Tibial nerve (tissue), 4 donors: ENCODE measurements around the gene RBMS3.

Source experiments
- EP300 ChIP-seq, 2 donors: sonication (generic); formaldehyde crosslinking; IDR thresholded peaks; one replicate each; pipeline ENCODE4 v1.6.1; 2017; ENCODE audit warnings: antibody characterized with exemption in 2 of 2, mild to moderate bottlenecking in 1 of 2
- POLR2A ChIP-seq, 2 donors: fragments of 450-650 bp; IDR thresholded peaks; one replicate each; pipeline ENCODE4 v1.6.1; 2017; ENCODE audit warnings: antibody characterized with exemption in 2 of 2, mild to moderate bottlenecking in 2 of 2, moderate library complexity in 2 of 2
- TF ChIP-seq, protein P1 (sequence below), 5 experiments: fragments of 200-600 bp in 3 of 5; fragments of 450-650 bp in 2 of 5; sonication (generic) in 3 of 5; IDR thresholded peaks; one replicate each; pipeline ENCODE4 v1.5.1; 2016 to 2019; ENCODE audit warnings: antibody characterized with exemption in 5 of 5, mild to moderate bottlenecking in 3 of 5, moderate library complexity in 2 of 5

DNA sequence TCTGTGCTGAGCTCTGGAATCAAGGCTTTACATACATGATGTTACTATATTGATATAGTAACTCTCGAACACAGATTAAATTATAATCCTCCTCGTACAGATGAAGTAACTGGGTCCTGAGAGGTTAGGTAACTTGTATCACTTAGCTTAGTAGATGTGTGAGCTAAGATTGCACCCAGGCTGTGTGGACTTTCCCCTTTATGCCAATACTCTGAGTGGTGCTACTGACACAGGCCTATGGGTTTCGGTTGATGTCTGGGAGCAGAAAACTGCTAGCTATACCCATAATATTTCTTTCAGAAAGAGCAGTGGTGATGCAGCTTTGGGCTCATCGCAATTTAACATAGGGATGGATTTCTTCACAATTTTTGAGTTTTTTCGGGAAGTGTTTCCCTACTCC lies 259.7 kb downstream of the RBMS3 start:
- TF ChIP-seq, protein P1, sequence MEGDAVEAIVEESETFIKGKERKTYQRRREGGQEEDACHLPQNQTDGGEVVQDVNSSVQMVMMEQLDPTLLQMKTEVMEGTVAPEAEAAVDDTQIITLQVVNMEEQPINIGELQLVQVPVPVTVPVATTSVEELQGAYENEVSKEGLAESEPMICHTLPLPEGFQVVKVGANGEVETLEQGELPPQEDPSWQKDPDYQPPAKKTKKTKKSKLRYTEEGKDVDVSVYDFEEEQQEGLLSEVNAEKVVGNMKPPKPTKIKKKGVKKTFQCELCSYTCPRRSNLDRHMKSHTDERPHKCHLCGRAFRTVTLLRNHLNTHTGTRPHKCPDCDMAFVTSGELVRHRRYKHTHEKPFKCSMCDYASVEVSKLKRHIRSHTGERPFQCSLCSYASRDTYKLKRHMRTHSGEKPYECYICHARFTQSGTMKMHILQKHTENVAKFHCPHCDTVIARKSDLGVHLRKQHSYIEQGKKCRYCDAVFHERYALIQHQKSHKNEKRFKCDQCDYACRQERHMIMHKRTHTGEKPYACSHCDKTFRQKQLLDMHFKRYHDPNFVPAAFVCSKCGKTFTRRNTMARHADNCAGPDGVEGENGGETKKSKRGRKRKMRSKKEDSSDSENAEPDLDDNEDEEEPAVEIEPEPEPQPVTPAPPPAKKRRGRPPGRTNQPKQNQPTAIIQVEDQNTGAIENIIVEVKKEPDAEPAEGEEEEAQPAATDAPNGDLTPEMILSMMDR (IDR thresholded peaks at IDR 0.05) = no peak
- TF ChIP-seq POLR2A (IDR thresholded peaks at IDR 0.05) (no peak), EP300 (IDR thresholded peaks at IDR 0.05) (no peak)
